Endothelial cell of umbilical vein (primary cell): Measurements from ENCODE around the gene UFD1. TPM values are rescaled to one million over a fixed set of nuclear protein-coding genes. Genes with fewer than 3 reads are reported as not detected.

Source experiments
- BruUV-seq: library from RNA; stranded (reverse); fragments of 400-500 nt; replicated peaks from 2 replicates; lab custom pipeline; 2021; lab: Mats Ljungman, UMichigan
- CTCF ChIA-PET: fragments of 300-600, 350-600 bp; sonication (Branson Sonifier 250); formaldehyde crosslinking; loops from one replicate; lab custom pipeline; 2021; ENCODE audit warnings: antibody characterized with exemption, inconsistent platforms; lab: Charles Lee
- POLR2A ChIA-PET: fragments of 300-600, 350-600 bp; sonication (Branson Sonifier 250); formaldehyde crosslinking; loops from one replicate; lab custom pipeline; 2021; ENCODE audit warnings: antibody characterized with exemption, inconsistent platforms; lab: Charles Lee
- DNase-seq: peaks from one replicate; pipeline ENCODE4 v3.0.0-alpha.2; 2011; ENCODE audit warnings: low read depth, low spot score
- FAIRE-seq: peaks from 2 replicates; lab custom pipeline; 2011; peaks lifted over from hg19 to GRCh38; lab: Jason Lieb, UNC
- H2AFZ ChIP-seq: 2 replicates; pipeline ENCODE4 v1.6.0; 2012; ENCODE audit warnings: low read depth, low read length, control low read depth, inconsistent platforms
- H3K27ac ChIP-seq: 2 replicates; pipeline ENCODE4 v1.5.1; 2011; ENCODE audit warnings: low read depth, mild to moderate bottlenecking, control low read depth, low read length, moderate library complexity; ENCODE audit not compliant: insufficient read depth
- H3K27me3 ChIP-seq, 2 experiments: 2 replicates each; pipeline versions ENCODE4 v1.6.0 to v1.6.1; 2011; ENCODE audit warnings: low read length in 2 of 2, mixed read lengths in 1 of 2; ENCODE audit not compliant: control insufficient read depth in 2 of 2, insufficient read depth in 2 of 2
- H3K36me3 ChIP-seq, 2 experiments: 2 replicates in 1 of 2; 3 replicates in 1 of 2; pipeline ENCODE4 v1.5.1; 2011; ENCODE audit warnings: low read length in 2 of 2, mild to moderate bottlenecking in 1 of 2, moderate library complexity in 1 of 2; ENCODE audit not compliant: control insufficient read depth in 2 of 2, insufficient read depth in 2 of 2; ENCODE audit errors: extremely low read depth in 1 of 2
- H3K4me1 ChIP-seq: 3 replicates; pipeline ENCODE4 v1.5.1; 2011; ENCODE audit warnings: mild to moderate bottlenecking, low read length; ENCODE audit not compliant: control insufficient read depth, insufficient read depth; ENCODE audit errors: extremely low read depth
- H3K4me2 ChIP-seq: 2 replicates; pipeline ENCODE4 v1.6.1; 2011; ENCODE audit warnings: low read length, control low read depth, mixed read lengths; ENCODE audit not compliant: insufficient read depth
- H3K4me3 ChIP-seq, 3 experiments: fragments of 200-600 bp in 1 of 3; sonication (generic), shearing (Covaris generic) in 1 of 3; replicated peaks in 1 of 3; 2 replicates each; pipeline ENCODE4 v1.5.1; 2011 to 2016; ENCODE audit warnings: control low read depth in 3 of 3, low read length in 3 of 3, mild to moderate bottlenecking in 2 of 3, inconsistent platforms in 1 of 3, low read depth in 1 of 3, moderate library complexity in 1 of 3; ENCODE audit not compliant: insufficient read depth in 1 of 3
- H3K79me2 ChIP-seq: 2 replicates; pipeline ENCODE4 v1.6.0; 2012; ENCODE audit warnings: low read length, inconsistent platforms; ENCODE audit not compliant: control insufficient read depth, insufficient read depth
- H3K9ac ChIP-seq: replicated peaks from 2 replicates; pipeline ENCODE3; 2011; ENCODE audit warnings: low read length, control low read depth; ENCODE audit not compliant: insufficient read depth; ENCODE audit errors: extremely low read depth
- H3K9me1 ChIP-seq: replicated peaks from 3 replicates; pipeline ENCODE4 v1.6.0; 2011; ENCODE audit warnings: mild to moderate bottlenecking, low read length; ENCODE audit not compliant: control insufficient read depth, insufficient read depth; ENCODE audit errors: extremely low read depth
- H3K9me3 ChIP-seq: replicated peaks from 2 replicates; pipeline ENCODE4 v1.5.1; 2012; ENCODE audit warnings: low read length, inconsistent platforms; ENCODE audit not compliant: control insufficient read depth, insufficient read depth
- H4K20me1 ChIP-seq: replicated peaks from 2 replicates; pipeline ENCODE3; 2011; ENCODE audit warnings: mild to moderate bottlenecking, low read length; ENCODE audit not compliant: control insufficient read depth, insufficient read depth; ENCODE audit errors: extremely low read depth
- EZH2 ChIP-seq: IDR thresholded peaks from 2 replicates; pipeline ENCODE4 v1.6.1; 2012; ENCODE audit warnings: borderline replicate concordance, low read depth, mild to moderate bottlenecking, moderate library complexity, low read length, inconsistent platforms; ENCODE audit not compliant: severe bottlenecking
- FOS ChIP-seq: IDR thresholded peaks from 2 replicates; pipeline ENCODE4 v1.6.1; 2011; ENCODE audit warnings: mild to moderate bottlenecking, low read length, moderate library complexity, borderline replicate concordance; ENCODE audit not compliant: insufficient read depth
- GATA2 ChIP-seq: IDR thresholded peaks from 2 replicates; pipeline ENCODE4 v1.7.0; 2011; ENCODE audit warnings: low read depth, mild to moderate bottlenecking, moderate library complexity, mixed read lengths, low read length; ENCODE audit not compliant: insufficient read length, insufficient read depth
- JUN ChIP-seq: IDR thresholded peaks from 2 replicates; pipeline ENCODE4 v1.6.1; 2011; ENCODE audit warnings: borderline replicate concordance, low read depth; ENCODE audit not compliant: insufficient read length, insufficient read depth
- MYC ChIP-seq: IDR thresholded peaks from one replicate; pipeline ENCODE4 v1.6.1; 2011; ENCODE audit warnings: mild to moderate bottlenecking, low read depth, low read length
- POLR2A ChIP-seq: IDR thresholded peaks from 2 replicates; pipeline ENCODE4 v1.6.1; 2012; ENCODE audit warnings: low read depth, mild to moderate bottlenecking, control low read depth, low read length
- POLR2AphosphoS5 ChIP-seq: IDR thresholded peaks from 2 replicates; pipeline ENCODE4 v1.6.1; 2012; ENCODE audit warnings: low read depth, mild to moderate bottlenecking, control low read depth, low read length, moderate library complexity; ENCODE audit not compliant: insufficient read depth
- dilution Hi-C: fragments of 300-500 bp; cut with MboI; formaldehyde crosslinking; loops from one replicate; pipeline ENCODE4 v1.15.0; 2019; ENCODE audit warnings: low sequenced_read_pairs; ENCODE audit not compliant: extremely low pct_ligation_motif_present
- intact Hi-C: fragments of 100-400 bp; cut with micrococcal nuclease; formaldehyde crosslinking; loops from one replicate; pipeline ENCODE4 v1.10.0; 2022
- polyA plus RNA-seq, 4 experiments: library from polyadenylated mRNA; depleted of rRNA in 3 of 4; stranded (reverse) in 3 of 4; unstranded in 1 of 4; fragments of >200 nt; gene quantifications; 2 replicates each; pipeline versions ENCODE4 v1.2.1 to v1.2.3, GENCODE V29; 2011 to 2012; ENCODE audit warnings: missing spikeins in 1 of 4
- total RNA-seq: library from RNA; stranded (reverse); gene quantifications from 2 replicates; pipeline ENCODE4 v1.2.3, GENCODE V29; 2021
- TF ChIP-seq, protein P1 (sequence below): IDR thresholded peaks from 2 replicates; pipeline ENCODE4 v1.6.1; 2011; ENCODE audit not compliant: insufficient read depth, insufficient read length
- TF ChIP-seq, protein P2 (sequence below), 2 donors: IDR thresholded peaks; 1 replicate in 1 of 2; 2 replicates in 1 of 2; pipeline ENCODE4 v1.5.1; 2011; ENCODE audit warnings: low read length in 2 of 2, mild to moderate bottlenecking in 2 of 2, moderate library complexity in 2 of 2, control low read depth in 1 of 2, inconsistent platforms in 1 of 2, low read depth in 1 of 2; ENCODE audit not compliant: insufficient read depth in 1 of 2; ENCODE audit errors: extremely low read depth in 1 of 2

UFD1 gene
- total and polyA plus RNA-seq, 2 donors (not counting 3 experiments of a cell fraction or from before 2014, with no cell fraction given) = 127 to 228 TPM

GRCh38 chr22:19424186-19424500 is 54.9 kb downstream of the UFD1 start:
- CTCF ChIA-PET = no interaction called here
- Histone ChIP-seq H3K4me1 (peaks cover 8% of the 10 kb centered on the region), H2AFZ (no peak overlapping the region), H3K4me3 (no peak overlapping the region), H3K4me2 (no peak overlapping the region), H3K79me2 (peaks cover 96% of the 10 kb centered on the region), H3K9ac (no peak overlapping the region), H3K9me3 (no peaks in the 10 kb centered on the region), H3K9me1 (no peaks in the 10 kb centered on the region), H3K27ac (no peak overlapping the region), H4K20me1 (no peaks in the 10 kb centered on the region), H3K27me3 (no peaks in the 10 kb centered on the region), H3K36me3 (no peaks in the 10 kb centered on the region)
- DNase-seq (no peak), FAIRE-seq (no peak)
- POLR2A ChIA-PET = no interaction called here
- dilution Hi-C loops = no loop called here
- BruUV-seq = no TSS peak
- no peak for TF ChIP-seq POLR2A
- no peak for TF ChIP-seq MYC
- no peak for TF ChIP-seq EZH2
- TF ChIP-seq POLR2AphosphoS5 = no peak
- no peak for TF ChIP-seq FOS
- TF ChIP-seq, protein P1, sequence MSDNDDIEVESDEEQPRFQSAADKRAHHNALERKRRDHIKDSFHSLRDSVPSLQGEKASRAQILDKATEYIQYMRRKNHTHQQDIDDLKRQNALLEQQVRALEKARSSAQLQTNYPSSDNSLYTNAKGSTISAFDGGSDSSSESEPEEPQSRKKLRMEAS = no peak
- TF ChIP-seq, protein P2, sequence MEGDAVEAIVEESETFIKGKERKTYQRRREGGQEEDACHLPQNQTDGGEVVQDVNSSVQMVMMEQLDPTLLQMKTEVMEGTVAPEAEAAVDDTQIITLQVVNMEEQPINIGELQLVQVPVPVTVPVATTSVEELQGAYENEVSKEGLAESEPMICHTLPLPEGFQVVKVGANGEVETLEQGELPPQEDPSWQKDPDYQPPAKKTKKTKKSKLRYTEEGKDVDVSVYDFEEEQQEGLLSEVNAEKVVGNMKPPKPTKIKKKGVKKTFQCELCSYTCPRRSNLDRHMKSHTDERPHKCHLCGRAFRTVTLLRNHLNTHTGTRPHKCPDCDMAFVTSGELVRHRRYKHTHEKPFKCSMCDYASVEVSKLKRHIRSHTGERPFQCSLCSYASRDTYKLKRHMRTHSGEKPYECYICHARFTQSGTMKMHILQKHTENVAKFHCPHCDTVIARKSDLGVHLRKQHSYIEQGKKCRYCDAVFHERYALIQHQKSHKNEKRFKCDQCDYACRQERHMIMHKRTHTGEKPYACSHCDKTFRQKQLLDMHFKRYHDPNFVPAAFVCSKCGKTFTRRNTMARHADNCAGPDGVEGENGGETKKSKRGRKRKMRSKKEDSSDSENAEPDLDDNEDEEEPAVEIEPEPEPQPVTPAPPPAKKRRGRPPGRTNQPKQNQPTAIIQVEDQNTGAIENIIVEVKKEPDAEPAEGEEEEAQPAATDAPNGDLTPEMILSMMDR (IDR thresholded peaks at IDR 0.05; ENCODE audit: extremely low read depth in 1 of 2, insufficient read depth in 1 of 2, low read depth in 1 of 2, low read length in 2 of 2) = no peak
- no peak for TF ChIP-seq GATA2
- TF ChIP-seq JUN = no peak
- intact Hi-C loops = no loop called here
